Panc1 (cell line): ENCODE data around the gene THSD7B.

Source experiments
- POLR2AphosphoS5 ChIP-seq: IDR thresholded peaks from 2 replicates; pipeline ENCODE4 v1.6.1; 2012; ENCODE audit warnings: mild to moderate bottlenecking, low read depth, low read length, moderate library complexity
- REST ChIP-seq, 2 experiments: IDR thresholded peaks; 2 replicates each; pipeline ENCODE4 v1.6.1; 2011 to 2012; ENCODE audit warnings: low read depth in 2 of 2, control low read depth in 1 of 2, low read length in 1 of 2, mild to moderate bottlenecking in 1 of 2, moderate library complexity in 1 of 2; ENCODE audit not compliant: insufficient read depth in 1 of 2
- TF ChIP-seq, protein P1 (sequence below): fragments of 450-650 bp; IDR thresholded peaks from 2 replicates; pipeline ENCODE4 v1.5.1; 2017; ENCODE audit warnings: mild to moderate bottlenecking

DNA sequence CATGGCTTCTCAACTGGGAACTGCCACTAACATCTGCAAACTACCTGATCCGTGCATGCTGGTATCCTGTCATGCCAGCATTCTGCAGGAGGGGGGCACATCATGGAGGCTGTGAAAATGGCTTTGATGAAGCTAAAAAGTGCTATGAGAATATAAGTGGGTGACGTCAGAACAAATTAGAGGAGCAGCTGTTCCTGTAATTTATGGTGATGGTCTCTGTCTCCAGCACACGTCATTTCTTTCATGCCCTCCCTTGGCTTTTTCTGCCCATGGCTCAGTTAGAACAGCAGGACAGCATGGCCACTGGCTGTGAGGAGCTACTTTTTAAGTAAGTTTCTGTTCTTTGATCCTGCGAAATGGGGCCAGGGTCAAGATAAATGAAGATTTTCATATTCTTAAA is 466.3 kb downstream of the THSD7B start:
- TF ChIP-seq, protein P1, sequence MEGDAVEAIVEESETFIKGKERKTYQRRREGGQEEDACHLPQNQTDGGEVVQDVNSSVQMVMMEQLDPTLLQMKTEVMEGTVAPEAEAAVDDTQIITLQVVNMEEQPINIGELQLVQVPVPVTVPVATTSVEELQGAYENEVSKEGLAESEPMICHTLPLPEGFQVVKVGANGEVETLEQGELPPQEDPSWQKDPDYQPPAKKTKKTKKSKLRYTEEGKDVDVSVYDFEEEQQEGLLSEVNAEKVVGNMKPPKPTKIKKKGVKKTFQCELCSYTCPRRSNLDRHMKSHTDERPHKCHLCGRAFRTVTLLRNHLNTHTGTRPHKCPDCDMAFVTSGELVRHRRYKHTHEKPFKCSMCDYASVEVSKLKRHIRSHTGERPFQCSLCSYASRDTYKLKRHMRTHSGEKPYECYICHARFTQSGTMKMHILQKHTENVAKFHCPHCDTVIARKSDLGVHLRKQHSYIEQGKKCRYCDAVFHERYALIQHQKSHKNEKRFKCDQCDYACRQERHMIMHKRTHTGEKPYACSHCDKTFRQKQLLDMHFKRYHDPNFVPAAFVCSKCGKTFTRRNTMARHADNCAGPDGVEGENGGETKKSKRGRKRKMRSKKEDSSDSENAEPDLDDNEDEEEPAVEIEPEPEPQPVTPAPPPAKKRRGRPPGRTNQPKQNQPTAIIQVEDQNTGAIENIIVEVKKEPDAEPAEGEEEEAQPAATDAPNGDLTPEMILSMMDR, result no peak
- TF ChIP-seq POLR2AphosphoS5 (no peak), REST (IDR thresholded peaks at IDR 0.05; ENCODE audit: insufficient read depth in 1 of 2, low read depth in 2 of 2, low read length in 1 of 2) (no peak)
